ENCODE measurements around the gene HDGFL2.
A peak's percentile ranks its signal among the peaks of the same experiment; 100 is the strongest.

HDGFL2 gene

GRCh38 chr19:4518345-4519171 is 46.5 kb downstream of the HDGFL2 start, which contains the start of gene PLIN4:
TSS of gene PLIN4 (minus strand) at chr19:4518486. CDS start at chr19:4518272, 214 bp downstream.
- DNase-seq (ENCODE audit: insufficient read length, low spot score) (no peak), FAIRE-seq (no peak)
- TF ChIP-seq POLR2AphosphoS5 (IDR thresholded peaks at IDR 0.05; ENCODE audit: low read depth, low read length) (no peak), TAF1 (IDR thresholded peaks at IDR 0.05; ENCODE audit: low read depth, low read length) (no peak), POU2F2 (IDR thresholded peaks at IDR 0.05; ENCODE audit: low read depth, low read length) (no peak), SPI1 (IDR thresholded peaks at IDR 0.05; ENCODE audit: low read depth, low read length) (no peak), PAX5 (IDR thresholded peaks at IDR 0.05; ENCODE audit: insufficient read depth, low read length, severe bottlenecking) (no peak), POLR2A (IDR thresholded peaks at IDR 0.05; ENCODE audit: low read depth, low read length) (no peak)

- DNase-seq (ENCODE audit: insufficient read length, low spot score) (no peak), FAIRE-seq (no peak)
- no peak for TF ChIP-seq POLR2AphosphoS5 (IDR thresholded peaks at IDR 0.05; ENCODE audit: low read depth, low read length)
- no peak for TF ChIP-seq POLR2A (IDR thresholded peaks at IDR 0.05; ENCODE audit: low read depth, low read length)
- TF ChIP-seq PAX5 (IDR thresholded peaks at IDR 0.05; ENCODE audit: insufficient read depth, low read length, severe bottlenecking): no peak
- TF ChIP-seq POU2F2 (IDR thresholded peaks at IDR 0.05; ENCODE audit: low read depth, low read length): no peak
- TF ChIP-seq SPI1 (IDR thresholded peaks at IDR 0.05; ENCODE audit: low read depth, low read length): no peak
- TF ChIP-seq TAF1 (IDR thresholded peaks at IDR 0.05; ENCODE audit: low read depth, low read length): no peak
These were observed 47.0 kb downstream of the HDGFL2 start for GRCh38 chr19:4519172-4519496.

- FAIRE-seq (no peak), DNase-seq (ENCODE audit: insufficient read length, low spot score) (no peak)
- TF ChIP-seq POLR2A (IDR thresholded peaks at IDR 0.05; ENCODE audit: low read depth, low read length) (no peak), SPI1 (IDR thresholded peaks at IDR 0.05; ENCODE audit: low read depth, low read length) (no peak), POU2F2 (IDR thresholded peaks at IDR 0.05; ENCODE audit: low read depth, low read length) (no peak), PAX5 (IDR thresholded peaks at IDR 0.05; ENCODE audit: insufficient read depth, low read length, severe bottlenecking) (no peak), TAF1 (IDR thresholded peaks at IDR 0.05; ENCODE audit: low read depth, low read length) (no peak), POLR2AphosphoS5 (IDR thresholded peaks at IDR 0.05; ENCODE audit: low read depth, low read length) (no peak)
These were observed 47.6 kb downstream of the HDGFL2 start for GRCh38 chr19:4519521-4520277.

- TF ChIP-seq SPI1 (IDR thresholded peaks at IDR 0.05; ENCODE audit: low read depth, low read length) (no peak), TAF1 (IDR thresholded peaks at IDR 0.05; ENCODE audit: low read depth, low read length) (no peak), PAX5 (IDR thresholded peaks at IDR 0.05; ENCODE audit: insufficient read depth, low read length, severe bottlenecking) (no peak), POLR2AphosphoS5 (IDR thresholded peaks at IDR 0.05; ENCODE audit: low read depth, low read length) (no peak), POU2F2 (IDR thresholded peaks at IDR 0.05; ENCODE audit: low read depth, low read length) (no peak), POLR2A (IDR thresholded peaks at IDR 0.05; ENCODE audit: low read depth, low read length) (no peak)
- no peak for DNase-seq (ENCODE audit: insufficient read length, low spot score)
- no peak for FAIRE-seq
These were observed 49.2 kb downstream of the HDGFL2 start for GRCh38 chr19:4521170-4521887.

GRCh38 chr19:4521888-4522242 is 49.8 kb downstream of the HDGFL2 start:
- DNase-seq (ENCODE audit: insufficient read length, low spot score) (no peak), FAIRE-seq (no peak)
- TF ChIP-seq POU2F2 (IDR thresholded peaks at IDR 0.05; ENCODE audit: low read depth, low read length) (no peak), POLR2A (IDR thresholded peaks at IDR 0.05; ENCODE audit: low read depth, low read length) (no peak), POLR2AphosphoS5 (IDR thresholded peaks at IDR 0.05; ENCODE audit: low read depth, low read length) (no peak), TAF1 (IDR thresholded peaks at IDR 0.05; ENCODE audit: low read depth, low read length) (no peak), PAX5 (IDR thresholded peaks at IDR 0.05; ENCODE audit: insufficient read depth, low read length, severe bottlenecking) (no peak), SPI1 (IDR thresholded peaks at IDR 0.05; ENCODE audit: low read depth, low read length) (no peak)

- no peak for FAIRE-seq
- TF ChIP-seq SPI1 (IDR thresholded peaks at IDR 0.05; ENCODE audit: low read depth, low read length) (no peak), TAF1 (IDR thresholded peaks at IDR 0.05; ENCODE audit: low read depth, low read length) (no peak), POLR2AphosphoS5 (IDR thresholded peaks at IDR 0.05; ENCODE audit: low read depth, low read length) (no peak), PAX5 (IDR thresholded peaks at IDR 0.05; ENCODE audit: insufficient read depth, low read length, severe bottlenecking) (no peak), POLR2A (IDR thresholded peaks at IDR 0.05; ENCODE audit: low read depth, low read length) (no peak), POU2F2 (IDR thresholded peaks at IDR 0.05; ENCODE audit: low read depth, low read length) (no peak)
These were observed 50.4 kb downstream of the HDGFL2 start for GRCh38 chr19:4522291-4523002.

GRCh38 chr19:4523306-4524110 is 51.4 kb downstream of the HDGFL2 start:
- FAIRE-seq: peak; percentile 70
- TF ChIP-seq TAF1 (IDR thresholded peaks at IDR 0.05; ENCODE audit: low read depth, low read length) (no peak), POLR2AphosphoS5 (IDR thresholded peaks at IDR 0.05; ENCODE audit: low read depth, low read length) (no peak), POU2F2 (IDR thresholded peaks at IDR 0.05; ENCODE audit: low read depth, low read length) (no peak), POLR2A (IDR thresholded peaks at IDR 0.05; ENCODE audit: low read depth, low read length) (no peak), SPI1 (IDR thresholded peaks at IDR 0.05; ENCODE audit: low read depth, low read length) (no peak), PAX5 (IDR thresholded peaks at IDR 0.05; ENCODE audit: insufficient read depth, low read length, severe bottlenecking) (no peak)
- DNase-seq (ENCODE audit: insufficient read length, low spot score): no peak

More at GRCh38 chr19:4522291-4523002, 50.4 kb downstream of the HDGFL2 start:
- DNase-seq (ENCODE audit: insufficient read length, low spot score): no peak

Data from GM12891 (cell line).